ENCODE data around the gene ZPR1. TPM values are rescaled to one million over a fixed set of nuclear protein-coding genes. Genes with fewer than 3 reads are reported as not detected.

Gene ZPR1
- total RNA-seq: 10 to 100 TPM; 20.5 to 47.6 (median 34.4) TPM
- 10 to 100 TPM; 16.2 to 24.0 (median 19.1) TPM for polyA plus RNA-seq
- long read RNA-seq, donor 1, full-length matches to known transcripts: 4 of 4 reads
- long read RNA-seq, donor 1, partial matches to known transcripts: 0 of 4 reads
- long read RNA-seq, donor 1, other reads (novel, unspliced or antisense): 0 of 4 reads
- long read RNA-seq, donor 2, full-length matches to known transcripts: 12 of 12 reads
- long read RNA-seq, donor 2, partial matches to known transcripts: 0 of 12 reads
- long read RNA-seq, donor 2, other reads (novel, unspliced or antisense): 0 of 12 reads

- Histone ChIP-seq H3K27ac (peak within 1 kb of the TSS; percentile 66 to 92 (median 88)), H3K4me1 (peaks cover 14 to 50% (median 35%) of the 10 kb centered on the region in 6 donors), H3K9me3 (no peaks in the 10 kb centered on the region), H3K4me3 (peak within 1 kb of the TSS; percentile 86 to 99 (median 96)), H3K27me3 (replicated peaks in 1 of 7) (peaks cover 0 to 19% (median 0%) of the 10 kb centered on the region in 7 donors), H3K36me3 (peaks cover 0 to 39% (median 33%) of the 10 kb centered on the region in 6 donors)
- intact Hi-C loops (cut with DNase I; ENCODE audit: low total_unique reads): no loop called here
- TF ChIP-seq CTCF (IDR thresholded peaks at IDR 0.05 in 8 of 11, conservative IDR thresholded peaks at IDR 0.05 in 3 of 11): peak in 4 of 11 experiments; percentile 18 to 25 (median 21)
- TF ChIP-seq POLR2AphosphoS5 (IDR thresholded peaks at IDR 0.05): peak; percentile 87 to 90 (median 89)
- peak in 1 of 3 donors; percentile 29 for TF ChIP-seq POLR2A (IDR thresholded peaks at IDR 0.05)
- 1 to 2% (median 1%) methylated on average over 19 to 56 of the region's 56 CpGs for WGBS, 5 donors
- DNase-seq: peak; percentile 96
These were observed at the start of gene ZPR1 for GRCh38 chr11:116787786-116788486. TSS of gene ZPR1 (minus strand) at chr11:116788023. CDS start at chr11:116787990, 33 bp downstream.

GRCh38 chr11:116836632-116836991 is 48.8 kb upstream of the ZPR1 start:
- H3K4me3 ChIP-seq: no peak overlapping the region
- intact Hi-C loops (cut with DNase I; ENCODE audit: low total_unique reads): no loop called here
- peak overlapping the region in 3 of 8 donors; percentile 66 to 81 (median 72) for H3K27ac ChIP-seq
- H3K4me1 ChIP-seq: peaks cover 9 to 39% (median 22%) of the 10 kb centered on the region in 6 donors
- DNase-seq: peak; percentile 65
- no peaks in the 10 kb centered on the region for H3K36me3 ChIP-seq
- 73 to 96% (median 88%) methylated on average over 7 of the region's 7 CpGs for WGBS, 5 donors
- TF ChIP-seq POLR2A (IDR thresholded peaks at IDR 0.05) (no peak), POLR2AphosphoS5 (IDR thresholded peaks at IDR 0.05) (no peak), CTCF (IDR thresholded peaks at IDR 0.05 in 8 of 11, conservative IDR thresholded peaks at IDR 0.05 in 3 of 11) (no peak)
- no peaks in the 10 kb centered on the region for H3K9me3 ChIP-seq
- peaks cover 0 to 8% (median 0%) of the 10 kb centered on the region in 7 donors for H3K27me3 ChIP-seq (replicated peaks in 1 of 7)

- DNase-seq: peak; percentile 94
- Histone ChIP-seq H3K27me3 (replicated peaks in 1 of 7) (peaks cover 0 to 8% (median 0%) of the 10 kb centered on the region in 7 donors), H3K4me1 (peaks cover 9 to 37% (median 21%) of the 10 kb centered on the region in 6 donors), H3K4me3 (peak overlapping the region; percentile 27 to 72 (median 48)), H3K36me3 (no peaks in the 10 kb centered on the region), H3K9me3 (no peaks in the 10 kb centered on the region), H3K27ac (peak overlapping the region; percentile 0 to 81 (median 67))
- intact Hi-C loops (cut with DNase I; ENCODE audit: low total_unique reads): no loop called here
- peak in 10 of 11 experiments; percentile 34 to 68 (median 56) for TF ChIP-seq CTCF (IDR thresholded peaks at IDR 0.05 in 8 of 11, conservative IDR thresholded peaks at IDR 0.05 in 3 of 11)
- TF ChIP-seq POLR2A (IDR thresholded peaks at IDR 0.05): no peak
- peak; percentile 56 to 84 (median 75) for TF ChIP-seq POLR2AphosphoS5 (IDR thresholded peaks at IDR 0.05)
- WGBS, 5 donors: 11 to 20% (median 13%) methylated on average over 28 to 57 of the region's 57 CpGs
These were observed 48.2 kb upstream of the ZPR1 start for GRCh38 chr11:116835791-116836631.

All from spleen (tissue), 13 donors.